SK-N-SH (cell line): ENCODE data around the gene LGALS8. TPM values are rescaled to one million over a fixed set of nuclear protein-coding genes. Genes with fewer than 3 reads are reported as not detected.

Source experiments
- CTCF ChIA-PET: fragments of 300-600, 350-600 bp; formaldehyde crosslinking; extraction: SDS; loops from one replicate; lab custom pipeline; 2021; lab: Yijun Ruan, JAX
- POLR2A ChIA-PET: fragments of 350-600 bp; sonication (Branson Sonifier 250); formaldehyde crosslinking; extraction: SDS; loops from one replicate; lab custom pipeline; 2020; ENCODE audit warnings: antibody characterized with exemption, inconsistent platforms; lab: Yijun Ruan, JAX
- DNase-seq: peaks from one replicate; pipeline ENCODE4 v3.0.0; 2012
- H2AFZ ChIP-seq: fragments of 200-600 bp; sonication (generic); 2 replicates; pipeline ENCODE4 v1.8.1; 2016; ENCODE audit warnings: antibody characterized with exemption, mild to moderate bottlenecking, low read depth
- H3F3A ChIP-seq: fragments of 200-600 bp; sonication (generic); replicated peaks from 2 replicates; pipeline ENCODE3; 2016; ENCODE audit warnings: antibody characterized with exemption, mild to moderate bottlenecking; ENCODE audit not compliant: insufficient read depth
- H3K27ac ChIP-seq, 2 experiments: fragments of 200-500 bp in 1 of 2; fragments of 200-600 bp in 1 of 2; sonication (Bioruptor generic) in 1 of 2; sonication (generic), shearing (Covaris generic) in 1 of 2; 2 replicates each; pipeline versions ENCODE4 v1.5.1 to v1.6.1; 2014 to 2016; ENCODE audit warnings: low read depth in 2 of 2, inconsistent platforms in 1 of 2, low read length in 1 of 2, mild to moderate bottlenecking in 1 of 2, mixed read lengths in 1 of 2
- H3K27me3 ChIP-seq: fragments of 200-600 bp; sonication (generic), shearing (Covaris generic); 2 replicates; pipeline ENCODE4 v1.6.1; 2016; ENCODE audit warnings: mixed run types; ENCODE audit not compliant: insufficient read depth
- H3K36me3 ChIP-seq, 2 experiments: fragments of 200-500 bp in 1 of 2; fragments of 200-600 bp in 1 of 2; sonication (Bioruptor generic) in 1 of 2; sonication (generic) in 1 of 2; replicated peaks in 1 of 2; 2 replicates each; pipeline versions ENCODE3 to v1.5.1; 2014 to 2016; ENCODE audit warnings: low read length in 1 of 2, mild to moderate bottlenecking in 1 of 2; ENCODE audit not compliant: insufficient read depth in 2 of 2, control insufficient read depth in 1 of 2
- H3K4me1 ChIP-seq, 2 experiments: fragments of 200-500 bp in 1 of 2; fragments of 200-600 bp in 1 of 2; sonication (Bioruptor generic) in 1 of 2; sonication (generic), shearing (Covaris generic) in 1 of 2; 2 replicates each; pipeline versions ENCODE4 v1.5.1 to v1.6.1; 2014 to 2016; ENCODE audit warnings: low read depth in 1 of 2, low read length in 1 of 2, mixed run types in 1 of 2; ENCODE audit not compliant: insufficient read depth in 2 of 2, control insufficient read depth in 1 of 2
- H3K4me2 ChIP-seq: fragments of 200-600 bp; sonication (generic), shearing (Covaris generic); 2 replicates; pipeline ENCODE4 v1.6.1; 2017; ENCODE audit warnings: mixed run types
- H3K4me3 ChIP-seq, 2 experiments: fragments of 200-500 bp in 1 of 2; fragments of 200-600 bp in 1 of 2; sonication (Bioruptor generic) in 1 of 2; sonication (generic), shearing (Covaris generic) in 1 of 2; 2 replicates each; pipeline versions ENCODE4 v1.5.1 to v1.8.1; 2014 to 2016; ENCODE audit warnings: low read depth in 2 of 2, inconsistent platforms in 1 of 2, low read length in 1 of 2, mild to moderate bottlenecking in 1 of 2, mixed read lengths in 1 of 2, moderate library complexity in 1 of 2
- H3K79me2 ChIP-seq: fragments of 200-600 bp; sonication (generic); 2 replicates; pipeline ENCODE4 v1.8.1; 2017; ENCODE audit warnings: mild to moderate bottlenecking; ENCODE audit not compliant: insufficient read depth
- H3K9ac ChIP-seq: fragments of 200-600 bp; sonication (generic); 2 replicates; pipeline ENCODE4 v1.6.1; 2017; ENCODE audit warnings: mixed run types
- H3K9me2 ChIP-seq: fragments of 200-600 bp; sonication (generic); 2 replicates; pipeline ENCODE4 v1.6.1; 2017; ENCODE audit warnings: mixed run types
- H3K9me3 ChIP-seq: fragments of 200-600 bp; sonication (generic); 2 replicates; pipeline ENCODE4 v1.6.1; 2017; ENCODE audit warnings: mixed run types, mild to moderate bottlenecking, moderate library complexity
- H4K20me1 ChIP-seq: fragments of 200-600 bp; sonication (generic); 2 replicates; pipeline ENCODE4 v1.6.1; 2017; ENCODE audit warnings: mild to moderate bottlenecking, mixed run types; ENCODE audit not compliant: insufficient read depth
- CHD2 ChIP-seq: fragments of 150-350 bp; IDR thresholded peaks from 2 replicates; pipeline ENCODE4 v1.6.1; 2018; ENCODE audit warnings: low read length; ENCODE audit not compliant: partially characterized antibody
- CTCF ChIP-seq: fragments of 200-600 bp; sonication (generic); IDR thresholded peaks from 2 replicates; pipeline ENCODE4 v1.6.1; 2017; ENCODE audit warnings: antibody characterized with exemption, mild to moderate bottlenecking, moderate library complexity
- EP300 ChIP-seq, 2 experiments: IDR thresholded peaks; 2 replicates each; pipeline versions ENCODE4 v1.4.0 to v1.6.1; 2012; ENCODE audit warnings: borderline replicate concordance in 1 of 2, low read depth in 1 of 2, low read length in 1 of 2
- EZH2phosphoT487 ChIP-seq: fragments of 200-600 bp; sonication (generic); IDR thresholded peaks from 2 replicates; pipeline ENCODE4 v1.6.1; 2017; ENCODE audit warnings: low read depth, mixed run types, mild to moderate bottlenecking, antibody characterized with exemption, moderate library complexity, borderline replicate concordance
- FOXM1 ChIP-seq: IDR thresholded peaks from 2 replicates; pipeline ENCODE4 v1.4.0; 2012; ENCODE audit warnings: low read depth, mild to moderate bottlenecking
- GABPA ChIP-seq: IDR thresholded peaks from 2 replicates; pipeline ENCODE4 v1.4.0; 2012; ENCODE audit warnings: low read depth, mild to moderate bottlenecking
- PBX3 ChIP-seq: IDR thresholded peaks from 2 replicates; pipeline ENCODE4; 2012
- RCOR1 ChIP-seq: fragments of 150-350 bp; IDR thresholded peaks from 2 replicates; pipeline ENCODE4 v1.6.1; 2017; ENCODE audit warnings: antibody characterized with exemption, low read length
- REST ChIP-seq: IDR thresholded peaks from 2 replicates; pipeline ENCODE4 v1.6.1; 2012; ENCODE audit warnings: mild to moderate bottlenecking, low read depth, low read length, moderate library complexity
- RFX5 ChIP-seq: IDR thresholded peaks from 2 replicates; pipeline ENCODE4 v1.6.1; 2012; ENCODE audit warnings: mild to moderate bottlenecking, improper control_type of control experiment, low read length
- SMC3 ChIP-seq: IDR thresholded peaks from 2 replicates; pipeline ENCODE4 v1.6.1; 2012; ENCODE audit warnings: low read depth, low read length, improper control_type of control experiment
- TCF12 ChIP-seq: IDR thresholded peaks from 2 replicates; pipeline ENCODE4 v1.4.0; 2012
- WGBS: methylation state at CpG from one replicate; pipeline ENCODE4 v1.1.6; 2017; ENCODE audit warnings: low lambda C conversion rate; 5-methylcytosine and 5-hydroxymethylcytosine counted together
- polyA plus RNA-seq, 3 experiments: library from polyadenylated mRNA; depleted of rRNA; stranded (reverse); fragments of >200 nt; gene quantifications; 2 replicates each; pipeline ENCODE4 v1.2.3, GENCODE V29; 2012
- TF ChIP-seq, protein P1 (sequence below): fragments of 150-350 bp; IDR thresholded peaks from 2 replicates; pipeline ENCODE4 v1.6.1; 2016; ENCODE audit warnings: mild to moderate bottlenecking, low read depth, low read length

Gene LGALS8
- polyA plus RNA-seq, 1 of the 3 experiments (the other 2 are of a cell fraction), result 18.9 TPM

- no peaks in the 10 kb centered on the region for H3K9me2 ChIP-seq
- ChIA-PET POLR2A (interaction anchor here (0.5 kb wide), 1 partner anchor 217 kb away, joined by 5 read pairs; no protein-coding TSS in a partner anchor), CTCF (interaction anchor here (1.0 to 1.5 kb wide), 3 partner anchors 9 to 21 kb away, joined by 3 read pairs; no protein-coding TSS in a partner anchor)
- no peaks in the 10 kb centered on the region for H3K4me1 ChIP-seq
- H3K27me3 ChIP-seq, result no peaks in the 10 kb centered on the region
- no peak for DNase-seq
- no peak overlapping the region for H2AFZ ChIP-seq
- no peak overlapping the region for H3K4me3 ChIP-seq
- no peaks in the 10 kb centered on the region for H4K20me1 ChIP-seq
- H3K36me3 ChIP-seq, result peaks cover 89 to 99% of the 10 kb centered on the region in 2 experiments
- H3K79me2 ChIP-seq, result no peaks in the 10 kb centered on the region
- no peak overlapping the region for H3K9ac ChIP-seq
- H3K27ac ChIP-seq, result no peak overlapping the region
- H3F3A ChIP-seq, result no peaks in the 10 kb centered on the region
- 93% methylated on average over 13 of the region's 13 CpGs for WGBS
- no peak overlapping the region for H3K4me2 ChIP-seq
- no peaks in the 10 kb centered on the region for H3K9me3 ChIP-seq
- TF ChIP-seq, protein P1, sequence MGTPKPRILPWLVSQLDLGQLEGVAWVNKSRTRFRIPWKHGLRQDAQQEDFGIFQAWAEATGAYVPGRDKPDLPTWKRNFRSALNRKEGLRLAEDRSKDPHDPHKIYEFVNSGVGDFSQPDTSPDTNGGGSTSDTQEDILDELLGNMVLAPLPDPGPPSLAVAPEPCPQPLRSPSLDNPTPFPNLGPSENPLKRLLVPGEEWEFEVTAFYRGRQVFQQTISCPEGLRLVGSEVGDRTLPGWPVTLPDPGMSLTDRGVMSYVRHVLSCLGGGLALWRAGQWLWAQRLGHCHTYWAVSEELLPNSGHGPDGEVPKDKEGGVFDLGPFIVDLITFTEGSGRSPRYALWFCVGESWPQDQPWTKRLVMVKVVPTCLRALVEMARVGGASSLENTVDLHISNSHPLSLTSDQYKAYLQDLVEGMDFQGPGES, result no peak
- TF ChIP-seq EP300 (IDR thresholded peaks at IDR 0.05; ENCODE audit: borderline replicate concordance in 1 of 2, low read depth in 1 of 2, low read length in 1 of 2), result no peak
- TF ChIP-seq SMC3, result no peak
- TF ChIP-seq RCOR1, result no peak
- no peak for TF ChIP-seq FOXM1
- no peak for TF ChIP-seq TCF12
- TF ChIP-seq RFX5, result no peak
- no peak for TF ChIP-seq EZH2phosphoT487
- TF ChIP-seq CTCF, result no peak
- TF ChIP-seq REST, result no peak
- TF ChIP-seq PBX3, result no peak
- TF ChIP-seq GABPA, result no peak
- TF ChIP-seq CHD2, result no peak
These were observed 27.4 kb downstream of the LGALS8 start for GRCh38 chr1:236550961-236551851.
